Measurements from ENCODE around the gene ZBTB42. TPM values are rescaled to one million over a fixed set of nuclear protein-coding genes. Genes with fewer than 3 reads are reported as not detected.

The ZBTB42 gene
- total and polyA plus RNA-seq, 2 donors (not counting 3 experiments of a cell fraction or from before 2014, with no cell fraction given), result 3.1 to 3.8 TPM

DNA sequence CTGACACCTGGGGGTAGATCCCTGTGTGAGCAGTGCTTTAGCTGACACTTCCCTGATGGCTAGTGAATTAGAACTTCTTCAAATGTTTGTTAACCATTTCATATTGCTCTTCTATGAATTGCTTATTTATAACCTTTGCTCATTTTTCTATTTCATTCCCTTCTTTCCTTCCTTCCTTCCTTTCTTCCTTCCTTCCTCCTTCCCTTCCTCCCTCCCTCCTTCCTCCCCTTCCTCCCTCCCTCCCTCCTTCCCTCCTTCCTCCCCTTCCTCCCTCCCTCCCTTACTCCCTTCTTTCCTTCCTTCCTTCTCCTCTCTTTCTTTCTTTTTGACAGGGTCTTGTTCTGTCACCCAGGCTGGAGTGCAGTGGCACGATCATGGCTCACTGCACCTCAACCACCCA, 40.8 kb downstream of the ZBTB42 start:
- no peak overlapping the region for H3K27ac ChIP-seq (ENCODE audit: insufficient read depth, low read depth, low read length)
- H3K36me3 ChIP-seq (ENCODE audit: control insufficient read depth in 2 of 2, extremely low read depth in 1 of 2, insufficient read depth in 2 of 2, low read length in 2 of 2), result no peaks in the 10 kb centered on the region
- H3K4me2 ChIP-seq (ENCODE audit: insufficient read depth, low read length), result no peak overlapping the region
- FAIRE-seq, result no peak
- H3K79me2 ChIP-seq (ENCODE audit: control insufficient read depth, insufficient read depth, low read length), result no peaks in the 10 kb centered on the region
- ChIA-PET CTCF (interaction anchor here (0.5 to 1.7 kb wide), 3 partner anchors 15 to 123 kb away, joined by 3 to 6 read pairs (median 4); no protein-coding TSS in a partner anchor), POLR2A (no interaction called here)
- H3K4me3 ChIP-seq (replicated peaks in 1 of 3; ENCODE audit: insufficient read depth in 1 of 3, low read depth in 1 of 3, low read length in 3 of 3), result no peak overlapping the region
- H3K9me1 ChIP-seq (replicated peaks; ENCODE audit: control insufficient read depth, extremely low read depth, insufficient read depth, low read length), result no peaks in the 10 kb centered on the region
- H3K27me3 ChIP-seq (ENCODE audit: control insufficient read depth in 2 of 2, insufficient read depth in 2 of 2, low read length in 2 of 2), result peaks cover 43 to 51% of the 10 kb centered on the region in 2 experiments
- no peak overlapping the region for H2AFZ ChIP-seq (ENCODE audit: low read depth, low read length)
- DNase-seq (ENCODE audit: low read depth, low spot score), result no peak
- intact Hi-C loops (cut with micrococcal nuclease) (no loop called here), dilution Hi-C loops (cut with MboI; ENCODE audit: extremely low pct_ligation_motif_present, low sequenced_read_pairs) (no loop called here)
- TF ChIP-seq POLR2A (IDR thresholded peaks at IDR 0.05; ENCODE audit: low read depth, low read length), result no peak
- TF ChIP-seq, protein P1, sequence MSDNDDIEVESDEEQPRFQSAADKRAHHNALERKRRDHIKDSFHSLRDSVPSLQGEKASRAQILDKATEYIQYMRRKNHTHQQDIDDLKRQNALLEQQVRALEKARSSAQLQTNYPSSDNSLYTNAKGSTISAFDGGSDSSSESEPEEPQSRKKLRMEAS (IDR thresholded peaks at IDR 0.05; ENCODE audit: insufficient read depth, insufficient read length), result no peak
- TF ChIP-seq POLR2AphosphoS5 (IDR thresholded peaks at IDR 0.05; ENCODE audit: insufficient read depth, low read depth, low read length), result no peak
- no peak for TF ChIP-seq JUN (IDR thresholded peaks at IDR 0.05; ENCODE audit: borderline replicate concordance, insufficient read depth, insufficient read length, low read depth)
- TF ChIP-seq GATA2 (IDR thresholded peaks at IDR 0.05; ENCODE audit: insufficient read depth, insufficient read length, low read depth, low read length), result no peak
- no peak for TF ChIP-seq FOS (IDR thresholded peaks at IDR 0.05; ENCODE audit: borderline replicate concordance, insufficient read depth, low read length)
- TF ChIP-seq, protein P2, sequence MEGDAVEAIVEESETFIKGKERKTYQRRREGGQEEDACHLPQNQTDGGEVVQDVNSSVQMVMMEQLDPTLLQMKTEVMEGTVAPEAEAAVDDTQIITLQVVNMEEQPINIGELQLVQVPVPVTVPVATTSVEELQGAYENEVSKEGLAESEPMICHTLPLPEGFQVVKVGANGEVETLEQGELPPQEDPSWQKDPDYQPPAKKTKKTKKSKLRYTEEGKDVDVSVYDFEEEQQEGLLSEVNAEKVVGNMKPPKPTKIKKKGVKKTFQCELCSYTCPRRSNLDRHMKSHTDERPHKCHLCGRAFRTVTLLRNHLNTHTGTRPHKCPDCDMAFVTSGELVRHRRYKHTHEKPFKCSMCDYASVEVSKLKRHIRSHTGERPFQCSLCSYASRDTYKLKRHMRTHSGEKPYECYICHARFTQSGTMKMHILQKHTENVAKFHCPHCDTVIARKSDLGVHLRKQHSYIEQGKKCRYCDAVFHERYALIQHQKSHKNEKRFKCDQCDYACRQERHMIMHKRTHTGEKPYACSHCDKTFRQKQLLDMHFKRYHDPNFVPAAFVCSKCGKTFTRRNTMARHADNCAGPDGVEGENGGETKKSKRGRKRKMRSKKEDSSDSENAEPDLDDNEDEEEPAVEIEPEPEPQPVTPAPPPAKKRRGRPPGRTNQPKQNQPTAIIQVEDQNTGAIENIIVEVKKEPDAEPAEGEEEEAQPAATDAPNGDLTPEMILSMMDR (IDR thresholded peaks at IDR 0.05; ENCODE audit: extremely low read depth in 1 of 2, insufficient read depth in 1 of 2, low read depth in 1 of 2, low read length in 2 of 2), result no peak
- TF ChIP-seq EZH2 (IDR thresholded peaks at IDR 0.05; ENCODE audit: borderline replicate concordance, low read depth, low read length, severe bottlenecking), result no peak
- no peak for TF ChIP-seq MYC (IDR thresholded peaks at IDR 0.05; ENCODE audit: low read depth, low read length)
- no peaks in the 10 kb centered on the region for H3K4me1 ChIP-seq (ENCODE audit: control insufficient read depth, extremely low read depth, insufficient read depth, low read length)
- no peaks in the 10 kb centered on the region for H4K20me1 ChIP-seq (replicated peaks; ENCODE audit: control insufficient read depth, extremely low read depth, insufficient read depth, low read length)
- H3K9ac ChIP-seq (replicated peaks; ENCODE audit: extremely low read depth, insufficient read depth, low read length), result no peak overlapping the region
- no peaks in the 10 kb centered on the region for H3K9me3 ChIP-seq (replicated peaks; ENCODE audit: control insufficient read depth, insufficient read depth, low read length)
- BruUV-seq (replicated peaks), result no TSS peak
